NB4 (cell line): ENCODE data around the gene PHACTR3.

Experiments used
- POLR2A ChIP-seq: IDR thresholded peaks from 2 replicates; pipeline ENCODE4 v1.6.1; 2011; ENCODE audit warnings: mild to moderate bottlenecking; ENCODE audit not compliant: insufficient read length; ENCODE audit errors: extremely low read depth
- TF ChIP-seq, protein P1 (sequence below): IDR thresholded peaks from one replicate; pipeline ENCODE4 v1.5.1; 2012; ENCODE audit warnings: low read depth, low read length

DNA sequence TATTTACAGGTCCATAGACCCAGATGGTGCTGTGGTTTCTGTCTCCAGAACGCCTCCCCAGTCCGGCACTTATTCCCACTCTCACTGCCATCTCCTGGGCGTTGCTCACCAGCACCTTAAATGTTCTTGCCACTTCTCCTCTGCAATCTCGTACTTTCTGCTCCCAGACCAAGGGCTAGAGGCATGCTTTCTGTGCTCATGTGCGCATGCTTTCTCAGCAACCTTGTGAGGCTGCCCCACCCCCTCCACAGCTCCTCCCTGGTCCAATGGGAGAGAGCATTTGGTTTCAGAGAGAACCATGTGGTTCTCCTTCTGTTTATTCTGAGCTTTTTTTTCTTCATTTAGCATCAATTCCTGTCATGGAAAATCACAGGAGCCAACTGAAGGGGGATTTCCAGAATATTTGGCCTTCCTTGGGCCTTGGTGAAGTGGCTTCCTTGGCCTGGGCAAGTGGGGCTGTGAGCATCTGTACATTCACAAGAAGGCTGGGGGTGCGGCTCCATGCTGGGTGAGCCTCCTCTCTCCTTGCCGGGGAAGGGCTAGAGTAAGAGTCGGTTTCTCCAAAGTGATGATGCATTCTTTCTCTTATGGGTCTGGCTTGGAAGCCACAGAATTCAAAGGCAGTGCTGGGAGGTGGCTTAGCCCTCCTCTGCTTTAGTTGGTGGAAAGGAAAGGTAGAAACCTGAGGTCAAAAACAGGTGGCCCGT, 66.6 kb downstream of the PHACTR3 start:
- TF ChIP-seq, protein P1, sequence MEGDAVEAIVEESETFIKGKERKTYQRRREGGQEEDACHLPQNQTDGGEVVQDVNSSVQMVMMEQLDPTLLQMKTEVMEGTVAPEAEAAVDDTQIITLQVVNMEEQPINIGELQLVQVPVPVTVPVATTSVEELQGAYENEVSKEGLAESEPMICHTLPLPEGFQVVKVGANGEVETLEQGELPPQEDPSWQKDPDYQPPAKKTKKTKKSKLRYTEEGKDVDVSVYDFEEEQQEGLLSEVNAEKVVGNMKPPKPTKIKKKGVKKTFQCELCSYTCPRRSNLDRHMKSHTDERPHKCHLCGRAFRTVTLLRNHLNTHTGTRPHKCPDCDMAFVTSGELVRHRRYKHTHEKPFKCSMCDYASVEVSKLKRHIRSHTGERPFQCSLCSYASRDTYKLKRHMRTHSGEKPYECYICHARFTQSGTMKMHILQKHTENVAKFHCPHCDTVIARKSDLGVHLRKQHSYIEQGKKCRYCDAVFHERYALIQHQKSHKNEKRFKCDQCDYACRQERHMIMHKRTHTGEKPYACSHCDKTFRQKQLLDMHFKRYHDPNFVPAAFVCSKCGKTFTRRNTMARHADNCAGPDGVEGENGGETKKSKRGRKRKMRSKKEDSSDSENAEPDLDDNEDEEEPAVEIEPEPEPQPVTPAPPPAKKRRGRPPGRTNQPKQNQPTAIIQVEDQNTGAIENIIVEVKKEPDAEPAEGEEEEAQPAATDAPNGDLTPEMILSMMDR = no peak
- no peak for TF ChIP-seq POLR2A
